Keratinocyte (primary cell): Measurements from ENCODE around the gene AIP. TPM values are rescaled to one million over a fixed set of nuclear protein-coding genes. Genes with fewer than 3 reads are reported as not detected.

ENCODE experiments used
- DNase-seq: peaks from one replicate; pipeline ENCODE4 v3.0.0-alpha.2; 2011; ENCODE audit warnings: low read depth, missing footprints, low spot score
- FAIRE-seq: peaks from 2 replicates; lab custom pipeline; 2011; peaks lifted over from hg19 to GRCh38; lab: Jason Lieb, UNC
- H2AFZ ChIP-seq: 2 replicates; pipeline ENCODE4 v1.6.0; 2012; ENCODE audit warnings: low read length, control low read depth, inconsistent platforms; ENCODE audit not compliant: control insufficient read depth
- H3K27ac ChIP-seq: 2 replicates; pipeline ENCODE4 v1.5.1; 2011; ENCODE audit warnings: low read length; ENCODE audit not compliant: control insufficient read depth, insufficient read depth
- H3K27me3 ChIP-seq: 3 replicates; pipeline ENCODE4 v1.6.0; 2011; ENCODE audit warnings: low read length; ENCODE audit not compliant: control insufficient read depth, insufficient read depth; ENCODE audit errors: extremely low read depth
- H3K36me3 ChIP-seq, 2 experiments: 2 replicates in 1 of 2; 3 replicates in 1 of 2; pipeline ENCODE4 v1.5.1; 2011; ENCODE audit warnings: low read length in 2 of 2, mild to moderate bottlenecking in 1 of 2; ENCODE audit not compliant: control insufficient read depth in 2 of 2, insufficient read depth in 2 of 2; ENCODE audit errors: extremely low read depth in 1 of 2
- H3K4me1 ChIP-seq: 3 replicates; pipeline ENCODE4 v1.5.1; 2011; ENCODE audit warnings: low read length; ENCODE audit not compliant: control insufficient read depth, insufficient read depth; ENCODE audit errors: extremely low read depth
- H3K4me2 ChIP-seq: 3 replicates; pipeline ENCODE4 v1.6.0; 2011; ENCODE audit warnings: low read depth, low read length; ENCODE audit not compliant: control insufficient read depth, insufficient read depth; ENCODE audit errors: extremely low read depth
- H3K4me3 ChIP-seq, 3 experiments: fragments of 200-600 bp in 1 of 3; sonication (generic) in 1 of 3; 2 replicates in 2 of 3; 3 replicates in 1 of 3; pipeline ENCODE4 v1.5.1; 2011 to 2016; ENCODE audit warnings: low read length in 3 of 3, mild to moderate bottlenecking in 3 of 3, control low read depth in 2 of 3, inconsistent platforms in 1 of 3, low read depth in 1 of 3, mixed read lengths in 1 of 3, mixed run types in 1 of 3, moderate library complexity in 1 of 3; ENCODE audit not compliant: control insufficient read depth in 2 of 3, insufficient read depth in 2 of 3; ENCODE audit errors: extremely low read depth in 1 of 3
- H3K79me2 ChIP-seq: 2 replicates; pipeline ENCODE4 v1.6.0; 2012; ENCODE audit warnings: low read length; ENCODE audit not compliant: control insufficient read depth, insufficient read depth
- H3K9ac ChIP-seq: 3 replicates; pipeline ENCODE4 v1.6.0; 2011; ENCODE audit warnings: low read length; ENCODE audit not compliant: control insufficient read depth, insufficient read depth; ENCODE audit errors: extremely low read depth
- H3K9me1 ChIP-seq: 3 replicates; pipeline ENCODE4 v1.6.0; 2011; ENCODE audit warnings: low read length; ENCODE audit not compliant: control insufficient read depth, insufficient read depth; ENCODE audit errors: extremely low read depth
- H3K9me3 ChIP-seq: 2 replicates; pipeline ENCODE4 v1.5.1; 2012; ENCODE audit warnings: low read depth, low read length; ENCODE audit not compliant: control insufficient read depth
- H4K20me1 ChIP-seq: 3 replicates; pipeline ENCODE4 v1.6.0; 2011; ENCODE audit warnings: low read length; ENCODE audit not compliant: control insufficient read depth, insufficient read depth; ENCODE audit errors: extremely low read depth
- EZH2 ChIP-seq: IDR thresholded peaks from one replicate; pipeline ENCODE4 v1.6.1; 2012; ENCODE audit warnings: inconsistent platforms, mild to moderate bottlenecking, low read length, moderate library complexity
- dilution Hi-C: fragments of 300-500 bp; cut with MboI; formaldehyde crosslinking; loops from one replicate; pipeline ENCODE4 v1.7.0; 2020; ENCODE audit warnings: low sequenced_read_pairs; ENCODE audit not compliant: extremely low pct_ligation_motif_present
- polyA plus RNA-seq, 5 experiments: library from polyadenylated mRNA; depleted of rRNA in 3 of 5; stranded (reverse) in 3 of 5; stranded (forward) in 1 of 5; unstranded in 1 of 5; fragments of >200 nt; gene quantifications; 1 replicate in 1 of 5; 2 replicates in 3 of 5; 3 replicates in 1 of 5; pipeline versions ENCODE4 v1.2.1 to v1.2.3, GENCODE V29; 2011 to 2012; ENCODE audit warnings: missing spikeins in 2 of 5, low read depth in 1 of 5, low replicate concordance in 1 of 5
- TF ChIP-seq, protein P1 (sequence below), 3 experiments: IDR thresholded peaks in 1 of 3; conservative IDR thresholded peaks in 1 of 3; optimal IDR thresholded peaks in 1 of 3; 2 replicates in 2 of 3; 3 replicates in 1 of 3; pipeline versions ENCODE3 to v1.5.1; 2011; ENCODE audit warnings: low read length in 3 of 3, mild to moderate bottlenecking in 3 of 3, moderate library complexity in 2 of 3, control low read depth in 1 of 3, inconsistent platforms in 1 of 3; ENCODE audit not compliant: insufficient read depth in 2 of 3; ENCODE audit errors: extremely low read depth in 1 of 3

The AIP gene
- polyA plus RNA-seq, 1 donor (not counting 4 experiments of a cell fraction or from before 2014, with no cell fraction given), result 32.5 TPM

DNA sequence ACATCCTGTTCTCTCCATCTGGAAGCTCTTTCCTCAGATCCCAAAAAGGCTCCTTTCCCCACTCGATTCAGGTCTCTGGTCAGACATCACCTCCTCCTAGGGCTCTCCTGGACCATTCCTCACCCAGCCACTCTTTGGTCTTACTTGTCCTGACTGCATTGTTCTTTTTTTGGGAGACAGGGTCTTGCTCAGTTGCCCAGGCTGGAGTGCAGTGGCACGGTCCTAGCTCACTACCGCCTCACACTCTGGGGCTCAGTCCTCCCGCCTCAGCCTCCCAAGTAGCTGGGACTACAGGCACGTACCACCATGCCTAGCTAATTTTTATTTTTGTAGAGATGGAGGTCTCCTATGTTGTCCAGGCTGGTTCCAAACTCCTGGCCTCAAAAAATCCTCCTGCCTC, 37.3 kb upstream of the AIP start:
- Histone ChIP-seq H2AFZ (no peak overlapping the region), H3K4me3 (no peak overlapping the region), H3K9me1 (no peaks in the 10 kb centered on the region), H3K27ac (no peak overlapping the region), H3K9ac (no peak overlapping the region), H3K9me3 (no peaks in the 10 kb centered on the region), H3K36me3 (peaks cover 0 to 7% of the 10 kb centered on the region in 2 experiments), H3K4me2 (no peak overlapping the region), H4K20me1 (no peaks in the 10 kb centered on the region), H3K79me2 (peaks cover 15% of the 10 kb centered on the region), H3K27me3 (no peaks in the 10 kb centered on the region), H3K4me1 (peaks cover 6% of the 10 kb centered on the region)
- no peak for DNase-seq
- dilution Hi-C loops, result no loop called here
- FAIRE-seq, result no peak
- no peak for TF ChIP-seq EZH2
- TF ChIP-seq, protein P1, sequence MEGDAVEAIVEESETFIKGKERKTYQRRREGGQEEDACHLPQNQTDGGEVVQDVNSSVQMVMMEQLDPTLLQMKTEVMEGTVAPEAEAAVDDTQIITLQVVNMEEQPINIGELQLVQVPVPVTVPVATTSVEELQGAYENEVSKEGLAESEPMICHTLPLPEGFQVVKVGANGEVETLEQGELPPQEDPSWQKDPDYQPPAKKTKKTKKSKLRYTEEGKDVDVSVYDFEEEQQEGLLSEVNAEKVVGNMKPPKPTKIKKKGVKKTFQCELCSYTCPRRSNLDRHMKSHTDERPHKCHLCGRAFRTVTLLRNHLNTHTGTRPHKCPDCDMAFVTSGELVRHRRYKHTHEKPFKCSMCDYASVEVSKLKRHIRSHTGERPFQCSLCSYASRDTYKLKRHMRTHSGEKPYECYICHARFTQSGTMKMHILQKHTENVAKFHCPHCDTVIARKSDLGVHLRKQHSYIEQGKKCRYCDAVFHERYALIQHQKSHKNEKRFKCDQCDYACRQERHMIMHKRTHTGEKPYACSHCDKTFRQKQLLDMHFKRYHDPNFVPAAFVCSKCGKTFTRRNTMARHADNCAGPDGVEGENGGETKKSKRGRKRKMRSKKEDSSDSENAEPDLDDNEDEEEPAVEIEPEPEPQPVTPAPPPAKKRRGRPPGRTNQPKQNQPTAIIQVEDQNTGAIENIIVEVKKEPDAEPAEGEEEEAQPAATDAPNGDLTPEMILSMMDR (optimal IDR thresholded peaks at IDR 0.05 in 1 of 3, IDR thresholded peaks at IDR 0.05 in 1 of 3, conservative IDR thresholded peaks at IDR 0.05 in 1 of 3; ENCODE audit: extremely low read depth in 1 of 3, insufficient read depth in 2 of 3, low read length in 3 of 3), result no peak

DNA sequence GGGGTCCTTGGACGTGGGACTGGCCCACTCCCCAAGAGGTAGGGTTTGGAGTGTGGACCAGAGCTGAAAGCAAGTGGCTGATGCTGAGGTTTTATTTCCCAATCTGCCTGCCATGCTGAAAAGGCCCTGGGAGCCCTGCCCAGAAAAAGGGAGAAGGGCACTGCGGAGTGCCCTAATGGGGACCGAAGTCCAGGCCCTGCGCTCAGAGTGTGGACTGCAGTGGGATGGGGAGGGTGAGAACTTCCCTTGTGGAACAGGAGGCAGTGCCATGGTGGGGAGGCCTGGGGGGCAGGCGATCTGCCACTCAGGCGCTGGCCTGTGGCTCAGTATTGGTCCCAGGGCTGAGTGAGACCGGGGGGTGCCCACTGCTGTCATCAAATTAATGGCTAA, 34.6 kb upstream of the AIP start:
- no peaks in the 10 kb centered on the region for H3K9me1 ChIP-seq
- H3K4me2 ChIP-seq, result no peak overlapping the region
- no peak overlapping the region for H3K27ac ChIP-seq
- no peak for FAIRE-seq
- no peaks in the 10 kb centered on the region for H3K9me3 ChIP-seq
- H2AFZ ChIP-seq, result no peak overlapping the region
- H3K9ac ChIP-seq, result no peak overlapping the region
- no peak for DNase-seq
- H3K36me3 ChIP-seq, result no peaks in the 10 kb centered on the region
- no peaks in the 10 kb centered on the region for H4K20me1 ChIP-seq
- dilution Hi-C loops, result no loop called here
- no peaks in the 10 kb centered on the region for H3K27me3 ChIP-seq
- no peak for TF ChIP-seq EZH2
- TF ChIP-seq, protein P1 (optimal IDR thresholded peaks at IDR 0.05 in 1 of 3, IDR thresholded peaks at IDR 0.05 in 1 of 3, conservative IDR thresholded peaks at IDR 0.05 in 1 of 3; ENCODE audit: extremely low read depth in 1 of 3, insufficient read depth in 2 of 3, low read length in 3 of 3), result no peak
- H3K4me3 ChIP-seq, result no peak overlapping the region
- H3K4me1 ChIP-seq, result no peaks in the 10 kb centered on the region
- no peaks in the 10 kb centered on the region for H3K79me2 ChIP-seq
